HepG2 (cell line): ENCODE data around the gene CCDC85C. TPM values are rescaled to one million over a fixed set of nuclear protein-coding genes. Genes with fewer than 3 reads are reported as not detected.

Experiments used
- BHLHE40 ChIP-seq: IDR thresholded peaks from 2 replicates; pipeline ENCODE4 v1.6.1; 2011; ENCODE audit warnings: low read length, improper control_type of control experiment
- CBX5 ChIP-seq: sonication (generic); formaldehyde crosslinking; IDR thresholded peaks from 2 replicates; pipeline ENCODE4 v1.4.0; 2020; ENCODE audit warnings: missing genetic modification reagents, borderline replicate concordance
- KAT7 ChIP-seq: IDR thresholded peaks from 2 replicates; pipeline ENCODE4 v1.6.1; 2018; ENCODE audit warnings: borderline replicate concordance, missing compliant biosample characterization
- KLF15 ChIP-seq: sonication (generic); formaldehyde crosslinking; IDR thresholded peaks from 2 replicates; pipeline ENCODE4 v1.8.1; 2023; ENCODE audit warnings: borderline replicate concordance, mild to moderate bottlenecking, inconsistent platforms, missing genetic modification reagents, mixed read lengths
- MAFG ChIP-seq: sonication (generic); formaldehyde crosslinking; IDR thresholded peaks from 2 replicates; pipeline ENCODE4 v1.5.1; 2020; ENCODE audit warnings: mild to moderate bottlenecking, missing genetic modification reagents
- MIXL1 ChIP-seq: IDR thresholded peaks from 2 replicates; pipeline ENCODE4 v1.6.1; 2016
- PHF8 ChIP-seq: sonication (generic); formaldehyde crosslinking; IDR thresholded peaks from 2 replicates; pipeline ENCODE4 v1.5.0; 2020; ENCODE audit warnings: missing genetic modification reagents
- RORA ChIP-seq: sonication (generic); formaldehyde crosslinking; IDR thresholded peaks from 2 replicates; pipeline ENCODE4 v1.5.0; 2020; ENCODE audit warnings: mild to moderate bottlenecking, missing genetic modification reagents, moderate library complexity
- ZNF121 ChIP-seq: sonication (generic); formaldehyde crosslinking; IDR thresholded peaks from 2 replicates; pipeline ENCODE4 v1.5.0; 2020; ENCODE audit warnings: mild to moderate bottlenecking, missing genetic modification reagents
- ZNF260 ChIP-seq: sonication (generic); formaldehyde crosslinking; IDR thresholded peaks from 2 replicates; pipeline ENCODE4 v1.4.0; 2020; ENCODE audit warnings: missing genetic modification reagents, low read depth, mild to moderate bottlenecking, borderline replicate concordance
- ZNF343 ChIP-seq: sonication (generic); formaldehyde crosslinking; IDR thresholded peaks from 2 replicates; pipeline ENCODE4 v1.4.0; 2020; ENCODE audit warnings: mild to moderate bottlenecking, missing genetic modification reagents
- ZNF468 ChIP-seq: sonication (generic); formaldehyde crosslinking; IDR thresholded peaks from 2 replicates; pipeline ENCODE4 v1.8.0; 2022; ENCODE audit warnings: mild to moderate bottlenecking, moderate library complexity, missing genetic modification reagents
- ZNF775 ChIP-seq: sonication (generic); formaldehyde crosslinking; IDR thresholded peaks from 2 replicates; pipeline ENCODE4 v1.4.0; 2020; ENCODE audit warnings: missing genetic modification reagents, mild to moderate bottlenecking, moderate library complexity, borderline replicate concordance
- ZNF891 ChIP-seq: sonication (generic); formaldehyde crosslinking; IDR thresholded peaks from 2 replicates; pipeline ENCODE4 v1.5.0; 2020; ENCODE audit warnings: mild to moderate bottlenecking, missing genetic modification reagents
- polyA plus RNA-seq, 8 experiments: library from polyadenylated mRNA; depleted of rRNA in 3 of 8; stranded (reverse) in 7 of 8; unstranded in 1 of 8; fragments of >200 nt; fragmentation: Illumina TruSeq in 4 of 8; extraction: Trizol in 4 of 8; gene quantifications; 2 replicates each; pipeline versions ENCODE4 v1.2.1 to v1.2.3, GENCODE V29; 2011 to 2016; ENCODE audit warnings: low read depth in 4 of 8, missing spikeins in 1 of 8, mixed read lengths in 1 of 8; ENCODE audit not compliant: insufficient read depth in 1 of 8
- total RNA-seq, 5 experiments: library from RNA; depleted of rRNA; stranded (reverse); fragments of >200 nt; fragmentation: Illumina TruSeq; extraction: Trizol; gene quantifications; 2 replicates each; pipeline ENCODE4 v1.2.3, GENCODE V29; 2016; ENCODE audit warnings: low read depth in 1 of 5
- TF ChIP-seq, protein P1 (sequence below), 2 experiments: sonication (generic) in 1 of 2; formaldehyde crosslinking in 1 of 2; IDR thresholded peaks; 2 replicates each; pipeline versions ENCODE4 v1.4.0 to v1.6.1; 2016 to 2020; ENCODE audit warnings: borderline replicate concordance in 1 of 2, low read depth in 1 of 2, mild to moderate bottlenecking in 1 of 2, missing genetic modification reagents in 1 of 2
- TF ChIP-seq, protein P2 (sequence below): IDR thresholded peaks from 2 replicates; pipeline ENCODE4 v1.6.1; 2016; ENCODE audit warnings: missing biosample characterization, missing genetic modification reagents, low read depth
- TF ChIP-seq, protein P3 (sequence below): sonication (generic); formaldehyde crosslinking; IDR thresholded peaks from 2 replicates; pipeline ENCODE4 v1.5.1; 2020; ENCODE audit warnings: mild to moderate bottlenecking, missing genetic modification reagents
- TF ChIP-seq, protein P4 (sequence below): sonication (generic); formaldehyde crosslinking; IDR thresholded peaks from 2 replicates; pipeline ENCODE4 v1.9.0; 2022; ENCODE audit warnings: missing genetic modification reagents, mild to moderate bottlenecking, borderline replicate concordance

The CCDC85C gene
- total and polyA plus RNA-seq, 2 of the 13 experiments (the other 11 are each of a cell fraction or from before 2014, with no cell fraction given): 18.8 to 43.8 TPM

DNA sequence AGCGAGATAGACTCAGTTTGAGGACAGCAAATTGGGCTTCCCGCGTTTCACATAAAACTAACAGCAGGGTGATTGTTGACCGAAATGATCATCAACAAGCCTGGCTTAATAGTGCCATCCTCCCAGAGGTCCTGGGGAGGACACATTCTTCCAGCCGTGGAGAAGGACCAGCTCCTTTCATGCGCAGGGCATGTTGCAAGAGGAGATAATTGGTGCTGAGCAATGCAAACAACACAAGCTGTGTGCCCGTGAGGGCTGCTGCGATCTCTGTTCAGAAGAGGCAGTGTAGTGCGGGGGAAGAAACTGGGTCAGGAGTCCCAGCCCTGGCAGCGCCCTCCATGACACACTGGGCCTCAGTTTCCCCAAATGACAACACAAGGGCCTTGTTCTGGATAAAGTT, 54.3 kb downstream of the CCDC85C start (continued):
- TF ChIP-seq, protein P1, sequence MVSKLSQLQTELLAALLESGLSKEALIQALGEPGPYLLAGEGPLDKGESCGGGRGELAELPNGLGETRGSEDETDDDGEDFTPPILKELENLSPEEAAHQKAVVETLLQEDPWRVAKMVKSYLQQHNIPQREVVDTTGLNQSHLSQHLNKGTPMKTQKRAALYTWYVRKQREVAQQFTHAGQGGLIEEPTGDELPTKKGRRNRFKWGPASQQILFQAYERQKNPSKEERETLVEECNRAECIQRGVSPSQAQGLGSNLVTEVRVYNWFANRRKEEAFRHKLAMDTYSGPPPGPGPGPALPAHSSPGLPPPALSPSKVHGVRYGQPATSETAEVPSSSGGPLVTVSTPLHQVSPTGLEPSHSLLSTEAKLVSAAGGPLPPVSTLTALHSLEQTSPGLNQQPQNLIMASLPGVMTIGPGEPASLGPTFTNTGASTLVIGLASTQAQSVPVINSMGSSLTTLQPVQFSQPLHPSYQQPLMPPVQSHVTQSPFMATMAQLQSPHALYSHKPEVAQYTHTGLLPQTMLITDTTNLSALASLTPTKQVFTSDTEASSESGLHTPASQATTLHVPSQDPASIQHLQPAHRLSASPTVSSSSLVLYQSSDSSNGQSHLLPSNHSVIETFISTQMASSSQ (IDR thresholded peaks at IDR 0.05; ENCODE audit: low read depth): no peak
- TF ChIP-seq, protein P1 (CRISPR knock-in tag; IDR thresholded peaks at IDR 0.05; ENCODE audit: borderline replicate concordance): no peak
- TF ChIP-seq ZNF891 (CRISPR knock-in tag) (no peak), KLF15 (CRISPR knock-in tag) (no peak), ZNF468 (CRISPR knock-in tag) (no peak), MIXL1 (CRISPR knock-in tag) (peak; percentile 87), KAT7 (CRISPR knock-in tag) (no peak), MAFG (CRISPR knock-in tag) (no peak), ZNF121 (CRISPR knock-in tag) (0 out of 2 replicates have a peak, but pooled peaks have one; percentile 22), BHLHE40 (no peak), ZNF343 (CRISPR knock-in tag) (no peak), CBX5 (CRISPR knock-in tag) (0 out of 2 replicates have a peak, but pooled peaks have one; percentile 53), PHF8 (CRISPR knock-in tag) (no peak), ZNF260 (CRISPR knock-in tag) (no peak), RORA (CRISPR knock-in tag) (no peak), ZNF775 (CRISPR knock-in tag) (no peak)
- TF ChIP-seq, protein P2, sequence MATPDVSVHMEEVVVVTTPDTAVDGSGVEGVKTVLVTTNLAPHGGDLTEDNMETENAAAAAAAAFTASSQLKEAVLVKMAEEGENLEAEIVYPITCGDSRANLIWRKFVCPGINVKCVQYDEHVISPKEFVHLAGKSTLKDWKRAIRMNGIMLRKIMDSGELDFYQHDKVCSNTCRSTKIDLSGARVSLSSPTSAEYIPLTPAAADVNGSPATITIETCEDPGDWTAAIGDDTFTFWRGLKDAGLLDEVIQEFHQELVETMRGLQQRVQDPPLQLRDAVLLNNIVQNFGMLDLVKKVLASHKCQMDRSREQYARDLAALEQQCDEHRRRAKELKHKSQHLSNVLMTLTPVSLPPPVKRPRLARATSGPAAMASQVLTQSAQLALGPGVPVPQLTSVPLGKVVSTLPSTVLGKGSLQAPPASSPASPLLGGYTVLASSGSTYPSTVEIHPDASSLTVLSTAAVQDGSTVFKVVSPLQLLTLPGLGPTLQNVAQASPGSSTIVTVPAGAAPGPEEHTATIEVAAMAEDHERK (CRISPR knock-in tag): no peak
- TF ChIP-seq, protein P3, sequence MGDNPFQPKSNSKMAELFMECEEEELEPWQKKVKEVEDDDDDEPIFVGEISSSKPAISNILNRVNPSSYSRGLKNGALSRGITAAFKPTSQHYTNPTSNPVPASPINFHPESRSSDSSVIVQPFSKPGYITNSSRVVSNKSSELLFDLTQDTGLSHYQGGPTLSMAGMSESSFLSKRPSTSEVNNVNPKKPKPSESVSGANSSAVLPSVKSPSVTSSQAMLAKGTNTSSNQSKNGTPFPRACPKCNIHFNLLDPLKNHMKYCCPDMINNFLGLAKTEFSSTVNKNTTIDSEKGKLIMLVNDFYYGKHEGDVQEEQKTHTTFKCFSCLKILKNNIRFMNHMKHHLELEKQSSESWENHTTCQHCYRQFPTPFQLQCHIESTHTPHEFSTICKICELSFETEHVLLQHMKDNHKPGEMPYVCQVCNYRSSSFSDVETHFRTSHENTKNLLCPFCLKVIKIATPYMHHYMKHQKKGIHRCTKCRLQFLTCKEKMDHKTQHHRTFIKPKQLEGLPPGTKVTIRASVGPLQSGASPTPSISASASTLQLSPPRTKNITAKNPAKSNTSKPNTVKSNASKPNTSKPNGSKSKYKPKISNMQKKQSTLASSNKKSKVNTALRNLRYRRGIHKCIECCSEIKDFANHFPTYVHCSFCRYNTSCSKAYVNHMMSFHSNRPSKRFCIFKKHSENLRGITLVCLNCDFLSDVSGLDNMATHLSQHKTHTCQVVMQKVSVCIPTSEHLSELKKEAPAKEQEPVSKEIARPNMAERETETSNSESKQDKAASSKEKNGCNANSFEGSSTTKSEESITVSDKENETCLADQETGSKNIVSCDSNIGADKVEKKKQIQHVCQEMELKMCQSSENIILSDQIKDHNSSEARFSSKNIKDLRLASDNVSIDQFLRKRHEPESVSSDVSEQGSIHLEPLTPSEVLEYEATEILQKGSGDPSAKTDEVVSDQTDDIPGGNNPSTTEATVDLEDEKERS (CRISPR knock-in tag): no peak
- TF ChIP-seq, protein P4, sequence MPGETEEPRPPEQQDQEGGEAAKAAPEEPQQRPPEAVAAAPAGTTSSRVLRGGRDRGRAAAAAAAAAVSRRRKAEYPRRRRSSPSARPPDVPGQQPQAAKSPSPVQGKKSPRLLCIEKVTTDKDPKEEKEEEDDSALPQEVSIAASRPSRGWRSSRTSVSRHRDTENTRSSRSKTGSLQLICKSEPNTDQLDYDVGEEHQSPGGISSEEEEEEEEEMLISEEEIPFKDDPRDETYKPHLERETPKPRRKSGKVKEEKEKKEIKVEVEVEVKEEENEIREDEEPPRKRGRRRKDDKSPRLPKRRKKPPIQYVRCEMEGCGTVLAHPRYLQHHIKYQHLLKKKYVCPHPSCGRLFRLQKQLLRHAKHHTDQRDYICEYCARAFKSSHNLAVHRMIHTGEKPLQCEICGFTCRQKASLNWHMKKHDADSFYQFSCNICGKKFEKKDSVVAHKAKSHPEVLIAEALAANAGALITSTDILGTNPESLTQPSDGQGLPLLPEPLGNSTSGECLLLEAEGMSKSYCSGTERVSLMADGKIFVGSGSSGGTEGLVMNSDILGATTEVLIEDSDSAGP (CRISPR knock-in tag): 0 out of 2 replicates have a peak, but pooled peaks have one; percentile 60
